Thoracic aorta (tissue), 2 donors: ENCODE measurements around the gene RFC2. TPM values are rescaled to one million over a fixed set of nuclear protein-coding genes. Genes with fewer than 3 reads are reported as not detected.
A peak's percentile ranks its signal among the peaks of the same experiment; 100 is the strongest.
"Not testable (repeated sequence)": the region's sequence is repeated elsewhere in the genome, so short reads cannot be mapped to it uniquely, and the experiment has no call there.

Experiments used
- ATAC-seq: fragments of 150-250 bp; one replicate; pipeline ENCODE4 v1.8.0; 2017; ENCODE audit warnings: low read depth; ENCODE audit not compliant: insufficient number of reproducible peaks, low FRiP score
- DNase-seq: peaks from one replicate; pipeline ENCODE4 v3.0.0-alpha.2; 2020; ENCODE audit warnings: low spot score
- H3K27ac ChIP-seq, 2 donors: fragments of 200-600 bp; sonication (generic); 1 replicate in 1 of 2; 2 replicates in 1 of 2; pipeline ENCODE4 v1.5.1; 2016; ENCODE audit warnings: mild to moderate bottlenecking in 2 of 2, moderate library complexity in 2 of 2
- H3K27me3 ChIP-seq: fragments of 200-600 bp; sonication (generic); replicated peaks from 2 replicates; pipeline ENCODE4 v1.6.0; 2016; ENCODE audit warnings: mild to moderate bottlenecking; ENCODE audit not compliant: insufficient read depth
- H3K36me3 ChIP-seq: fragments of 200-600 bp; sonication (generic); one replicate; pipeline ENCODE4 v1.5.1; 2016
- H3K4me1 ChIP-seq, 2 donors: fragments of 200-600 bp; sonication (generic); 1 replicate in 1 of 2; 2 replicates in 1 of 2; pipeline versions ENCODE4 v1.5.1 to v1.6.0; 2016; ENCODE audit warnings: low read depth in 2 of 2, mild to moderate bottlenecking in 1 of 2; ENCODE audit not compliant: control insufficient read depth in 1 of 2
- H3K4me3 ChIP-seq: fragments of 200-600 bp; sonication (generic); 2 replicates; pipeline ENCODE4 v1.5.1; 2016; ENCODE audit warnings: mild to moderate bottlenecking
- H3K9me3 ChIP-seq: fragments of 200-600 bp; sonication (generic); 2 replicates; pipeline ENCODE4 v1.5.1; 2016
- total RNA-seq, 2 donors: library from RNA; depleted of rRNA; stranded (reverse); fragments of >200 nt; gene quantifications; one replicate each; pipeline versions ENCODE4 v1.1.0 to v1.2.3, GENCODE V29; 2016
- TF ChIP-seq, protein P1 (sequence below): fragments of 200-600 bp; sonication (generic); IDR thresholded peaks from one replicate; pipeline ENCODE4 v1.5.1; 2019; ENCODE audit warnings: antibody characterized with exemption

RFC2 gene
- total RNA-seq, 2 donors from 2014 or later = 9.5 to 15.2 TPM

DNA sequence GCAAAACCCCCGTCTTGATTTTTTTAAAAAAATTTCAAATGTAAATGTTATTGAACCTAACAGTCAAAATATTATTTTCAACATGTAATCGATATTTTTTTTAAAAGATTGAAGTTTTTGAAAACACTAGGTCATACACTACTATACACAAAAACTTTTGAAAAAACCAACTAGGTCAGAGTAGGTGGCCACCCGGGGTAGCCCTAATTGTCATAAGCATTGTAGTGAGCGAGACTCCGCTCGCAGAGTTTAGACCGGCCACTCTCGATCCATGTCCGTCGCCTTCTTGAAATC lies 417 bp downstream of the RFC2 start:
- Histone ChIP-seq H3K4me1 (peaks cover 25 to 36% of the 10 kb centered on the region in 2 donors), H3K27ac (peak overlapping the region; percentile 85 to 91), H3K36me3 (peaks cover 20% of the 10 kb centered on the region), H3K9me3 (no peaks in the 10 kb centered on the region), H3K4me3 (peak overlapping the region; percentile 75), H3K27me3 (no peaks in the 10 kb centered on the region)
- ATAC-seq = no peak
- TF ChIP-seq, protein P1, sequence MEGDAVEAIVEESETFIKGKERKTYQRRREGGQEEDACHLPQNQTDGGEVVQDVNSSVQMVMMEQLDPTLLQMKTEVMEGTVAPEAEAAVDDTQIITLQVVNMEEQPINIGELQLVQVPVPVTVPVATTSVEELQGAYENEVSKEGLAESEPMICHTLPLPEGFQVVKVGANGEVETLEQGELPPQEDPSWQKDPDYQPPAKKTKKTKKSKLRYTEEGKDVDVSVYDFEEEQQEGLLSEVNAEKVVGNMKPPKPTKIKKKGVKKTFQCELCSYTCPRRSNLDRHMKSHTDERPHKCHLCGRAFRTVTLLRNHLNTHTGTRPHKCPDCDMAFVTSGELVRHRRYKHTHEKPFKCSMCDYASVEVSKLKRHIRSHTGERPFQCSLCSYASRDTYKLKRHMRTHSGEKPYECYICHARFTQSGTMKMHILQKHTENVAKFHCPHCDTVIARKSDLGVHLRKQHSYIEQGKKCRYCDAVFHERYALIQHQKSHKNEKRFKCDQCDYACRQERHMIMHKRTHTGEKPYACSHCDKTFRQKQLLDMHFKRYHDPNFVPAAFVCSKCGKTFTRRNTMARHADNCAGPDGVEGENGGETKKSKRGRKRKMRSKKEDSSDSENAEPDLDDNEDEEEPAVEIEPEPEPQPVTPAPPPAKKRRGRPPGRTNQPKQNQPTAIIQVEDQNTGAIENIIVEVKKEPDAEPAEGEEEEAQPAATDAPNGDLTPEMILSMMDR = no peak
- no peak for DNase-seq

DNA sequence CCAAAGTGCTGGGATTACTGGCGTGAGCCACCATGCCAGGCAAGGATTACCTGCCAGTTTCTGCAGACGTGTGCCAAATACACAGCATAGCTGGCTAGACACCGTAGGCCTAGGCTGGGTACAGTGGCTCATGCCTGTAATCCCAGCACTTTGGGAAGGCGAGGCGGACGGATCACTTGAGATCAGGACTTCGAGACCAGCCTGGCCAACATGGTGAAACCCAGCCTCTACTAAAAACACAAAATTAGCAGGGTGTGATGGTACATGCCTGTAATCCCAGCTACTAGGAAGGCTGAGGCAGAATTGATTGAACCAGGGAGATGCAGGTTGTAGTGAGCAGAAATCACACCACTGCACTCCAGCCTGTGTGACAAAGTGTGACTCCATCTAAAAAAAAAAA lies 868 bp downstream of the RFC2 start:
- TF ChIP-seq, protein P1 = no peak
- Histone ChIP-seq H3K4me3 (peak overlapping the region; percentile 75), H3K27ac (no peak overlapping the region), H3K9me3 (no peaks in the 10 kb centered on the region), H3K4me1 (peaks cover 25 to 36% of the 10 kb centered on the region in 2 donors), H3K36me3 (peaks cover 23% of the 10 kb centered on the region), H3K27me3 (no peaks in the 10 kb centered on the region)
- DNase-seq = no peak
- ATAC-seq = no peak

DNA sequence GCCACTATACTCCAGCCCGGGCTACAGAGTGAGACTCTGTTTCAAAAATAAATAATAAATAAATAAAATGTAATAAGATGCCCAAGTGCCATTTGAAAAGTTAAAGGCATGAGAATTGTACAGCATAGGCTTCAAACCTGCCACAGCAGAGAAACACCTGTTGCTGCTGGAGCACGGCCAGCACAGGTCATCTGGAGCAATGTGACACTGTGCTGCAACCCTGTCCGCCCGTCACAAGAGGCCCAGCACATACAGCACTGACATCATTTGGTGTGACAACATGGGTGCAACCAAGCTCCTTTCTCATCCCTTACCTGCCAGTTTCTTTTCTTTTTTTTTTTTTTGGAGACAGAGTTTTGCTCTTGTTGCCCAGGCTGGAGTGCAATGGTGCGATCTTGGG lies 1.3 kb downstream of the RFC2 start:
- H3K4me1 ChIP-seq = peaks cover 25 to 36% of the 10 kb centered on the region in 2 donors
- H3K27ac ChIP-seq = no peak overlapping the region
- no peaks in the 10 kb centered on the region for H3K9me3 ChIP-seq
- H3K27me3 ChIP-seq = no peaks in the 10 kb centered on the region
- TF ChIP-seq, protein P1 = no peak
- H3K4me3 ChIP-seq = no peak overlapping the region
- no peak for ATAC-seq
- no peak for DNase-seq
- peaks cover 23% of the 10 kb centered on the region for H3K36me3 ChIP-seq

DNA sequence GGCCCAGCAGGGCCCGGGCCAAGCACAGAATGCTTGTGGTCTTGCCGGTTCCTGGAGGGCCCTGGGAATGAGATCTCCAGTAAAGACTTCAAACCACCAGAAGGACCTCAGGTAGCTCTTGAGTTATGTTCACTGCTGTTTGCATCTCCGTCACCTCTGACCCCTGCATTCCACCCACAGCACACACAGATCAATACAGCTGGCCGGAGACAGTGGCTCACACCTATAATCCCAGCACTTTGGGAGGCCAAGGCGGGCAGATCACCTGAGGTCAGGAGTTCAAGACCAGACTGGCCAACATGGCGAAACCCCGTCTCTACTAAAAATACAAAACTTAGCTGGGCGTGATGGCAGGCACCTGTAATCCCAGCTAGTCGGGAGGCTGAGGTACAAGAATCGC lies 5.1 kb downstream of the RFC2 start:
- H3K27me3 ChIP-seq, ATAC-seq, H3K4me1 ChIP-seq, H3K27ac ChIP-seq, H3K4me3 ChIP-seq, DNase-seq, H3K9me3 ChIP-seq: not testable (repeated sequence)
- H3K36me3 ChIP-seq = peaks cover 23% of the 10 kb centered on the region

DNA sequence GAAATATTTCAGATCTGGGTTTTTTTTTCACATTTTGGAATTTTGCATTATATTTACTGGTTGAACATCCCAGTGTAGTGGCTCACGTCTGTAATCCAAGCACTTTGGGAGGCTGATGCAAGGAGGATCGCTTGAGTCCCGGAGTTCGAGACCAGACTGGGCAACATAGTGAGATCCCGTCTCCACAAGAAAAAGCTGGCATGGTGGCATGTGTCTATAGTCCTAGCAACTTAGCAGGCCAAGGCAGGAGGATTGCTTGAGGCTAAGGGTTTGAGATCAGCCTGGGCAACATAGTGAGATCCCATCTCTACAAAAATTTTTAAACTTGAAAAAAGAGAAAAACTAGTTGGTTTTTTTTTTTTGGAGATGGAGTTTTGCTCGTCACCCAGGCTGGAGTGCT lies 6.0 kb downstream of the RFC2 start:
- DNase-seq = no peak
- Histone ChIP-seq H3K4me1 (peaks cover under 1 to 4% of the 10 kb centered on the region in 2 donors), H3K27me3 (no peaks in the 10 kb centered on the region)

DNA sequence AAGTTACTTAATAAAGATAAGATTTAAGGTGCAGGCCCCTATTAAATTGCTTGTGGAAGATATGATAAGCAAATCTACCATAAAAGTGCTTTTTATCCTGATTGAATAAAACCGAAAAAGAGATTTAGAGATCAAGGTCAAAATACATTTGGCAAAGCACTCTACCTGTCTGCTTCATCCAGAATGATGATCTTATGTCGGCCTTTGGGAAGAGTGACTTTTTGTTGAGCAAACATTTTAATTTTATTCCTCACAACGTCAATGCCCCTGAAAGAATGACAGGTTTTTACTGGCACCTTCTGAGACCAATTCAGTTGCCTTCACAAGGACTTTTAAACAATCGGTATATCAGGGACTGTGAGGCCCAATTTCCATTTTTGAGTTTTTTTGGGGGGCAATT lies 7.7 kb downstream of the RFC2 start:
- no peaks in the 10 kb centered on the region for H3K9me3 ChIP-seq
- H3K27me3 ChIP-seq = no peaks in the 10 kb centered on the region
- H3K36me3 ChIP-seq = peaks cover 34% of the 10 kb centered on the region
- no peaks in the 10 kb centered on the region for H3K4me1 ChIP-seq
- no peak for ATAC-seq
- no peak overlapping the region for H3K27ac ChIP-seq
- TF ChIP-seq, protein P1 = no peak
- H3K4me3 ChIP-seq = no peak overlapping the region
- DNase-seq = no peak

More for the DNA sequence above, 6.0 kb downstream of the RFC2 start:
- TF ChIP-seq, protein P1 = no peak
- H3K27ac ChIP-seq = no peak overlapping the region
- H3K9me3 ChIP-seq = no peaks in the 10 kb centered on the region
- peaks cover 24% of the 10 kb centered on the region for H3K36me3 ChIP-seq
- ATAC-seq = no peak
- no peak overlapping the region for H3K4me3 ChIP-seq
